ENCODE data around the gene PHF8.

PHF8 gene

DNA sequence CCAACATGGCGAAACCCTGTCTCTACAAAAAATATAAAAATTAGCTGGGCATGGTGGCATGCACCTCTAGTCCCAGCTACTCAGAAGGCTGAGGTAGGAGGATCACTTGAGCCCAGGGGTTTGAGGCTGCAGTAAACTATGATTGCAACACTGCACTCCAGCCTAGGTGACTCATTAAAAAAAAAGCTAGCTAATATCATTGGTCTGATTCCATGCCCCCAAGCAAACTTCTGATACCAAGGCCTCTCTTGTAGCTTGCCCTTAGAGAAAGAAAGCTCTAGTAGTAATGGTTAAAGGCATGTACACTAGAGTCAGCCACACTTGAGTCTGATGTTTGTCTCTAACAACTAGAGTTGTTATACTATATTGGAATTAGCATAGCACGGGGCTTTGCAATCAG is 32.6 kb upstream of the PHF8 start:
- TF ChIP-seq ZFX (IDR thresholded peaks at IDR 0.05; ENCODE audit: borderline replicate concordance), result no peak
- TF ChIP-seq, protein P1, sequence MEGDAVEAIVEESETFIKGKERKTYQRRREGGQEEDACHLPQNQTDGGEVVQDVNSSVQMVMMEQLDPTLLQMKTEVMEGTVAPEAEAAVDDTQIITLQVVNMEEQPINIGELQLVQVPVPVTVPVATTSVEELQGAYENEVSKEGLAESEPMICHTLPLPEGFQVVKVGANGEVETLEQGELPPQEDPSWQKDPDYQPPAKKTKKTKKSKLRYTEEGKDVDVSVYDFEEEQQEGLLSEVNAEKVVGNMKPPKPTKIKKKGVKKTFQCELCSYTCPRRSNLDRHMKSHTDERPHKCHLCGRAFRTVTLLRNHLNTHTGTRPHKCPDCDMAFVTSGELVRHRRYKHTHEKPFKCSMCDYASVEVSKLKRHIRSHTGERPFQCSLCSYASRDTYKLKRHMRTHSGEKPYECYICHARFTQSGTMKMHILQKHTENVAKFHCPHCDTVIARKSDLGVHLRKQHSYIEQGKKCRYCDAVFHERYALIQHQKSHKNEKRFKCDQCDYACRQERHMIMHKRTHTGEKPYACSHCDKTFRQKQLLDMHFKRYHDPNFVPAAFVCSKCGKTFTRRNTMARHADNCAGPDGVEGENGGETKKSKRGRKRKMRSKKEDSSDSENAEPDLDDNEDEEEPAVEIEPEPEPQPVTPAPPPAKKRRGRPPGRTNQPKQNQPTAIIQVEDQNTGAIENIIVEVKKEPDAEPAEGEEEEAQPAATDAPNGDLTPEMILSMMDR (IDR thresholded peaks at IDR 0.05), result no peak
- H3K27ac ChIP-seq, result no peak overlapping the region

DNA sequence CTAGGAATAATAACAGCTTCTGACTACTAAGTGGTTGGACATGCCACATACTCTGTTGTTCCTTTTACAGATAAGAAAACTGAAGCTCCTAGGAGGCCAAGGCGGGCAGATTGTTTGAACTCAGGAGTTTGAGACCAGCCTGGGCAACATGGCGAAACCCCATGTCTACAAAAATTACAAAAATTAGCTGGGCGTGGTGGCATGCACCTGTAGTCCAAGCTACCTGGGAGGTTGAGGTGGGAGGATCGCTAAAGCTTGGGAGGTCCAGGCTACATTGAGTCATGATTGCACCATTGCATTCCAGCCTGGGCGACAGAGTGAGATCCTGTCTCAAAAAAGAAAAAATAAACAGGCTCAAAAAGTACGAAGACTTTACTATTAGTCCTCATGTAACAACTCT is 30.6 kb upstream of the PHF8 start:
- TF ChIP-seq ZFX (IDR thresholded peaks at IDR 0.05; ENCODE audit: borderline replicate concordance), result no peak
- TF ChIP-seq, protein P1 (IDR thresholded peaks at IDR 0.05), result no peak
- no peak overlapping the region for H3K27ac ChIP-seq

GRCh38 chrX:54067766-54068165 is 23.5 kb upstream of the PHF8 start:
- H3K27ac ChIP-seq, result no peak overlapping the region
- TF ChIP-seq, protein P1 (IDR thresholded peaks at IDR 0.05), result no peak
- TF ChIP-seq ZFX (IDR thresholded peaks at IDR 0.05; ENCODE audit: borderline replicate concordance), result no peak

- no peak overlapping the region for H3K27ac ChIP-seq
- TF ChIP-seq, protein P1 (IDR thresholded peaks at IDR 0.05), result no peak
- TF ChIP-seq ZFX (IDR thresholded peaks at IDR 0.05; ENCODE audit: borderline replicate concordance), result no peak
Measured at GRCh38 chrX:54066841-54067240, 22.6 kb upstream of the PHF8 start.

DNA sequence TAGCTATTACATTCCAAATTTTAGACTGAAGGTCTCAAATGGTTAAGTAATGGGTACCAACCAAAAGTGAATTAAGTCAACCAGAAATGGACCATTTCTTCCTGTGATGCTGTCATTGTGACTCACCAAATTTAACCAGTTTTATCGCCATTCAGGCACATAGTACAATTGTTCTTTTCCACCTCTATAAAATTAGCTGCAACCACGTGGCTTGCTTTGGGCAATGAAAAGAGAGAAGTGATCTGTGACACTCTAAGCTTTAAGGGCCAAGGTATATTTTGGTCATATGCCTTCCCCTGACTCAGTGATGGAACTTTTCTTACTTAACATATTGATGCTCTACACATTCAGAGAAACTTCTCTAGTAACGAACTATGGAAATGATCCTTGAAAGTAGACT is 20.3 kb upstream of the PHF8 start:
- H3K27ac ChIP-seq, result no peak overlapping the region
- TF ChIP-seq ZFX (IDR thresholded peaks at IDR 0.05; ENCODE audit: borderline replicate concordance), result no peak
- TF ChIP-seq, protein P1 (IDR thresholded peaks at IDR 0.05), result no peak

DNA sequence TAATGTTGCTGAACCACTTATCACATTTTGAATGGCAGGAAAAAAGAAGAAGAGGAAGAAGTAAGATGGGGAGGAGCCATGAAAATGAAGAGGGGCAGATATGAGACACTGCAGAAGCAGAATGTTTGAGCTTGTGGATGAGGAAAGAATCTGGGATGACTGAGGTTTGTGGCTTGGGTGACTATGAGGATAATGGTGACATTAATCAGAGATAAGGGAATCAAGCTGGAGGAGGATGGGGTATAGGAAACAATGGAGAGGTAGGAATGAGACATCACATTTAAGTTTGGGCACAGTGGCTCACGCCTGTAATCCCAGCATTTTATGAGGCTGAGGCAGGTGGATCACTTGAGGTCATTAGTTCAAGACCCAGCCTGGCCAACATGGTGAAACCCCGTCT is 19.1 kb upstream of the PHF8 start:
- TF ChIP-seq, protein P1 (IDR thresholded peaks at IDR 0.05), result no peak
- TF ChIP-seq ZFX (IDR thresholded peaks at IDR 0.05; ENCODE audit: borderline replicate concordance), result no peak
- no peak overlapping the region for H3K27ac ChIP-seq

- TF ChIP-seq ZFX (IDR thresholded peaks at IDR 0.05; ENCODE audit: borderline replicate concordance), result no peak
- TF ChIP-seq, protein P1 (IDR thresholded peaks at IDR 0.05), result no peak
- 0 out of 2 replicates have a peak overlapping the region, but pooled peaks have one; percentile 17 for H3K27ac ChIP-seq
Measured at GRCh38 chrX:54049801-54050200, 5.5 kb upstream of the PHF8 start.
